Body of pancreas (tissue), 4 donors: Measurements from ENCODE around the gene TEX38. TPM values are rescaled to one million over a fixed set of nuclear protein-coding genes. Genes with fewer than 3 reads are reported as not detected.
"Not testable (repeated sequence)": the region's sequence is repeated elsewhere in the genome, so short reads cannot be mapped to it uniquely, and the experiment has no call there.

Source experiments
- ATAC-seq: fragments of 150-250 bp; one replicate; pipeline ENCODE4 v1.9.1; 2016
- DNase-seq, 4 donors: peaks; one replicate each; pipeline ENCODE4 v3.0.0-alpha.2; 2019
- H3K27ac ChIP-seq, 4 donors: fragments of 200-600 bp; sonication (generic); 1 replicate in 3 of 4; 2 replicates in 1 of 4; pipeline versions ENCODE4 v1.5.1 to v1.6.1; 2016 to 2019; ENCODE audit warnings: mild to moderate bottlenecking in 1 of 4, mixed read lengths in 1 of 4, moderate library complexity in 1 of 4
- H3K27me3 ChIP-seq, 2 donors: fragments of 200-600 bp; sonication (generic); one replicate each; pipeline ENCODE4 v1.6.0; 2016; ENCODE audit warnings: mild to moderate bottlenecking in 1 of 2
- H3K36me3 ChIP-seq, 2 donors: fragments of 200-600 bp; sonication (generic); replicated peaks in 1 of 2; 2 replicates each; pipeline ENCODE4 v1.5.1; 2016; ENCODE audit warnings: low read depth in 2 of 2; ENCODE audit not compliant: insufficient read depth in 1 of 2
- H3K4me1 ChIP-seq: fragments of 200-600 bp; sonication (generic); one replicate; pipeline ENCODE4 v1.6.0; 2016
- H3K4me3 ChIP-seq, 2 donors: fragments of 200-600 bp; sonication (generic); 1 replicate in 1 of 2; 2 replicates in 1 of 2; pipeline ENCODE4 v1.5.1; 2016 to 2019
- H3K9me3 ChIP-seq, 3 donors: fragments of 200-600 bp; sonication (generic); 1 replicate in 2 of 3; 2 replicates in 1 of 3; pipeline ENCODE4 v1.5.1; 2016
- CTCF ChIP-seq, 7 experiments: fragments of 450-650 bp in 4 of 7; fragments of 200-600 bp in 3 of 7; sonication (generic) in 3 of 7; IDR thresholded peaks; one replicate each; pipeline ENCODE4 v1.5.1; 2016 to 2019; ENCODE audit warnings: antibody characterized with exemption in 7 of 7
- POLR2A ChIP-seq, 3 donors: fragments of 450-650 bp; IDR thresholded peaks; one replicate each; pipeline ENCODE4 v1.6.1; 2016; ENCODE audit warnings: antibody characterized with exemption in 3 of 3, mild to moderate bottlenecking in 2 of 3
- WGBS, 2 donors: methylation state at CpG; one replicate each; pipeline ENCODE4 v1.1.5; 2017; 5-methylcytosine and 5-hydroxymethylcytosine counted together
- intact Hi-C: fragments of 100-400 bp; cut with DNase I; formaldehyde crosslinking; loops from one replicate; pipeline ENCODE4 v1.15.1; 2023
- total RNA-seq, 2 donors: library from RNA; depleted of rRNA; stranded (reverse); fragments of >200 nt; gene quantifications; one replicate each; pipeline ENCODE4 v1.1.0, GENCODE V29; 2016

Gene TEX38
- total RNA-seq, 2 donors from 2014 or later: not detected

GRCh38 chr1:46657775-46658174 lies 13.9 kb upstream of the TEX38 start:
- TF ChIP-seq POLR2A (IDR thresholded peaks at IDR 0.05) (no peak), CTCF (IDR thresholded peaks at IDR 0.05) (no peak)
- WGBS, 2 donors: 85 to 91% methylated on average over 1 of the region's 1 CpG
- intact Hi-C loops: no loop called here
- no peak overlapping the region for H3K4me3 ChIP-seq
- ATAC-seq: no peak
- no peak overlapping the region for H3K27ac ChIP-seq
- H3K27me3 ChIP-seq: no peaks in the 10 kb centered on the region
- peaks cover 0 to 9% of the 10 kb centered on the region in 2 donors for H3K36me3 ChIP-seq
- no peaks in the 10 kb centered on the region for H3K4me1 ChIP-seq
- no peaks in the 10 kb centered on the region for H3K9me3 ChIP-seq
- DNase-seq: no peak

- ATAC-seq: no peak
Observed at GRCh38 chr1:46659307-46659870, 12.3 kb upstream of the TEX38 start.

GRCh38 chr1:46660116-46660515 lies 11.5 kb upstream of the TEX38 start:
- peaks cover 0 to 12% of the 10 kb centered on the region in 2 donors for H3K36me3 ChIP-seq
- intact Hi-C loops, H3K27me3 ChIP-seq, ATAC-seq, DNase-seq, H3K4me1 ChIP-seq, H3K9me3 ChIP-seq, H3K4me3 ChIP-seq, H3K27ac ChIP-seq: not testable (repeated sequence)
- 89 to 90% methylated on average over 5 of the region's 5 CpGs for WGBS, 2 donors

More at GRCh38 chr1:46659307-46659870, 12.3 kb upstream of the TEX38 start:
- Histone ChIP-seq H3K27ac (no peak overlapping the region), H3K4me3 (no peak overlapping the region), H3K36me3 (peaks cover 0 to 12% of the 10 kb centered on the region in 2 donors), H3K27me3 (no peaks in the 10 kb centered on the region), H3K9me3 (no peaks in the 10 kb centered on the region), H3K4me1 (no peaks in the 10 kb centered on the region)
- TF ChIP-seq POLR2A (IDR thresholded peaks at IDR 0.05) (no peak), CTCF (IDR thresholded peaks at IDR 0.05) (no peak)
- 69 to 75% methylated on average over 2 of the region's 2 CpGs for WGBS, 2 donors
- intact Hi-C loops: no loop called here
- no peak for DNase-seq

DNA sequence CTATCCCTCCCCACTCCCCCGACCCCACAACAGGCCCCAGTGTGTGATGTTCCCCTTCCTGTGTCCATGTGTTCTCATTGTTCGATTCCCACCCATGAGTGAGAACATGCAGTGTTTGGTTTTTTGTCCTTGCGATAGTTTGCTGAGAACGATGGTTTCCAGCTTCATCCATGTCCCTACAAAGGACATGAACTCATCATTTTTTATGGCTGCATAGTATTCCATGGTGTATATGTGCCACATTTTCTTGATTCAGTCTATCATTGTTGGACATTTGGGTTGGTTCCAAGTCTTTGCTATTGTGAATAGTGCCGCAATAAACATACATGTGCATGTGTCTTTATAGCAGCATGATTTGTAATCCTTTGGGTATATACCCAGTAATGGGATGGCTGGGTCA lies 8.7 kb upstream of the TEX38 start:
- H3K27me3 ChIP-seq, intact Hi-C loops, H3K4me3 ChIP-seq, H3K36me3 ChIP-seq, H3K27ac ChIP-seq, DNase-seq, ATAC-seq, H3K9me3 ChIP-seq: not testable (repeated sequence)
- peaks cover 17% of the 10 kb centered on the region for H3K4me1 ChIP-seq
- 88 to 95% methylated on average over 4 to 5 of the region's 5 CpGs for WGBS, 2 donors

DNA sequence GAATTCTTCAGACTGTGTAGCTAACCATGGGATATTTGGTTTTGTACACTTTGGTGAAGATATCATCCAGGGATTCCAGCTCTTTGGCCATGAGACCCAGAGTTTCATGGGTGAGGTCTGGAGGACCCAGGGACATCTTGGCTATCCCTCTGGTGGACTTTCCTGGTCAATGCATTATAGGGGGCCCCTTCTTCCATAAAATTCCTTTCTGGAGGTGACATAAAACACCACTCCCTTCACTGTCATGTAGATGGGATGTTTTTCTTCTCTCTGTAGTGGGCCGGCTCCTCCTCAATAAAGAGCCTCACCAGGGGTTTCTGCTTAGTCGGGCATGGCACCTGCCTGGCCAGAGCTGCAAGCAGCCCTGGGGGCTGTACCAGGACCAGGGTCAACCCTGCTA lies 5.7 kb upstream of the TEX38 start:
- 89 to 91% methylated on average over 2 of the region's 2 CpGs for WGBS, 2 donors
- Histone ChIP-seq H3K9me3 (no peaks in the 10 kb centered on the region), H3K4me1 (peaks cover 17% of the 10 kb centered on the region), H3K27me3 (no peaks in the 10 kb centered on the region), H3K27ac (no peak overlapping the region), H3K36me3 (peaks cover 0 to 4% of the 10 kb centered on the region in 2 donors), H3K4me3 (no peak overlapping the region)
- ATAC-seq (no peak), DNase-seq (no peak)
- intact Hi-C loops: no loop called here
- no peak for TF ChIP-seq CTCF (IDR thresholded peaks at IDR 0.05)
